HL-60/S4 (cell line): ENCODE data around the gene AGMO.

Experiments
- in situ Hi-C: fragments of 300-500 bp; cut with MboI; formaldehyde crosslinking; loops from 2 replicates; pipeline ENCODE4 v1.14.3; 2022; ENCODE audit warnings: low sequenced_read_pairs

Gene AGMO

GRCh38 chr7:15159261-15159660, 402.6 kb downstream of the AGMO start:
- in situ Hi-C loops, result no loop called here

- in situ Hi-C loops, result no loop called here
Observed at GRCh38 chr7:15158141-15158810, 403.5 kb downstream of the AGMO start.
